GM12878 (cell line): ENCODE data around the gene PLCB4. TPM values are rescaled to one million over a fixed set of nuclear protein-coding genes. Genes with fewer than 3 reads are reported as not detected.

Source experiments
- ATAC-seq: fragments of 200-7000 bp; cut with Tn5 transposase; 3 replicates; pipeline ENCODE4 v1.9.1; 2020; ENCODE audit warnings: mild to moderate bottlenecking, moderate library complexity
- BruUV-seq: library from RNA; stranded (reverse); fragments of 400-500 nt; replicated peaks from 2 replicates; lab custom pipeline; 2021; lab: Mats Ljungman, UMichigan
- CTCF ChIA-PET: fragments of 300-600 bp; sonication (Branson Sonifier 250); formaldehyde crosslinking; extraction: SDS; loops from one replicate; lab custom pipeline; 2021; ENCODE audit warnings: inconsistent platforms; lab: Yijun Ruan, JAX
- POLR2A ChIA-PET: fragments of 350-600 bp; formaldehyde crosslinking; extraction: SDS; loops from one replicate; lab custom pipeline; 2021; ENCODE audit warnings: inconsistent platforms; lab: Charles Lee
- RAD21 ChIA-PET: fragments of 300-600 bp; sonication (Branson Sonifier 250); formaldehyde crosslinking; loops from one replicate; lab custom pipeline; 2023; ENCODE audit warnings: antibody characterized with exemption; ENCODE audit not compliant: unreplicated experiment; lab: Charles Lee
- SMC1A ChIA-PET: fragments of 300-600 bp; sonication (Branson Sonifier 250); formaldehyde crosslinking; loops from one replicate; lab custom pipeline; 2023; ENCODE audit not compliant: unreplicated experiment, uncharacterized antibody; lab: Charles Lee
- DNase-seq: peaks from one replicate; pipeline ENCODE4 v3.0.0-alpha.2; 2011; ENCODE audit warnings: low read depth, low spot score
- FAIRE-seq: peaks from 3 replicates; lab custom pipeline; 2011; peaks lifted over from hg19 to GRCh38; lab: Jason Lieb, UNC
- H2AFZ ChIP-seq: 2 replicates; pipeline ENCODE4 v1.6.0; 2011; ENCODE audit warnings: low read depth, low read length, control low read depth; ENCODE audit not compliant: control insufficient read depth
- H3K27ac ChIP-seq: 2 replicates; pipeline ENCODE4 v1.5.1; 2011; ENCODE audit warnings: control low read depth; ENCODE audit not compliant: control insufficient read depth, insufficient read depth
- H3K27me3 ChIP-seq, 2 experiments: replicated peaks in 1 of 2; 2 replicates each; pipeline versions ENCODE4 v1.6.0 to v1.6.1; 2011; ENCODE audit warnings: low read length in 1 of 2; ENCODE audit not compliant: control insufficient read depth in 2 of 2, insufficient read depth in 2 of 2
- H3K36me3 ChIP-seq, 2 experiments: 2 replicates each; pipeline ENCODE4 v1.5.1; 2011; ENCODE audit warnings: low read length in 1 of 2; ENCODE audit not compliant: control insufficient read depth in 2 of 2, insufficient read depth in 2 of 2
- H3K4me1 ChIP-seq: 2 replicates; pipeline ENCODE4 v1.6.1; 2011; ENCODE audit warnings: mild to moderate bottlenecking, low read length, moderate library complexity, mixed read lengths; ENCODE audit not compliant: control insufficient read depth, insufficient read depth
- H3K4me2 ChIP-seq: 2 replicates; pipeline ENCODE4 v1.6.0; 2011; ENCODE audit warnings: control low read depth; ENCODE audit not compliant: control insufficient read depth, insufficient read depth
- H3K4me3 ChIP-seq: fragments of 200-600 bp; sonication (generic); 2 replicates; pipeline ENCODE4 v1.5.1; 2016
- H3K79me2 ChIP-seq: 2 replicates; pipeline ENCODE4 v1.6.0; 2011; ENCODE audit warnings: low read length; ENCODE audit not compliant: control insufficient read depth, insufficient read depth
- H3K9ac ChIP-seq: 2 replicates; pipeline ENCODE4 v1.8.0; 2011; ENCODE audit warnings: low read length, control low read depth, mixed read lengths; ENCODE audit not compliant: control insufficient read depth, insufficient read depth
- H3K9me3 ChIP-seq: replicated peaks from 3 replicates; pipeline ENCODE4 v1.5.1; 2011; ENCODE audit warnings: mild to moderate bottlenecking, low read length; ENCODE audit not compliant: control insufficient read depth, insufficient read depth
- H4K20me1 ChIP-seq: 2 replicates; pipeline ENCODE4 v1.6.0; 2011; ENCODE audit not compliant: control insufficient read depth, insufficient read depth
- CREM ChIP-seq: IDR thresholded peaks from 2 replicates; pipeline ENCODE4 v1.6.1; 2014; ENCODE audit warnings: antibody characterized with exemption, low read depth
- IKZF2 ChIP-seq, 2 experiments: fragments of 450-650 bp; IDR thresholded peaks; 2 replicates each; pipeline ENCODE4 v1.6.1; 2017; ENCODE audit warnings: mild to moderate bottlenecking in 2 of 2, moderate library complexity in 2 of 2
- LARP7 ChIP-seq: fragments of 450-650 bp; IDR thresholded peaks from 2 replicates; pipeline ENCODE4 v1.6.1; 2017; ENCODE audit warnings: mild to moderate bottlenecking
- MEF2B ChIP-seq: fragments of 450-650 bp; IDR thresholded peaks from 2 replicates; pipeline ENCODE4 v1.6.1; 2018; ENCODE audit warnings: mild to moderate bottlenecking, moderate library complexity; ENCODE audit not compliant: partially characterized antibody, poor library complexity, severe bottlenecking
- RCOR1 ChIP-seq: conservative IDR thresholded peaks from 2 replicates; pipeline ENCODE4 v1.6.1; 2012; ENCODE audit warnings: low read depth, low read length, improper control_type of control experiment
- SKIL ChIP-seq: fragments of 450-650 bp; IDR thresholded peaks from 2 replicates; pipeline ENCODE4 v1.6.1; 2017; ENCODE audit warnings: mild to moderate bottlenecking, low read depth, inconsistent platforms; ENCODE audit not compliant: poor library complexity, severe bottlenecking
- SMARCA5 ChIP-seq: fragments of 450-650 bp; IDR thresholded peaks from 2 replicates; pipeline ENCODE4 v1.6.1; 2017; ENCODE audit warnings: mild to moderate bottlenecking
- STAT1 ChIP-seq: fragments of 450-650 bp; conservative IDR thresholded peaks from 2 replicates; pipeline ENCODE4 v1.6.1; 2014; ENCODE audit warnings: antibody characterized with exemption, mild to moderate bottlenecking
- WRNIP1 ChIP-seq: IDR thresholded peaks from 2 replicates; pipeline ENCODE4 v1.6.1; 2011; ENCODE audit warnings: low read depth, low read length, improper control_type of control experiment, borderline replicate concordance
- WGBS: methylation state at CpG from one replicate; pipeline ENCODE4 v1.1.6; 2016; ENCODE audit warnings: low lambda C conversion rate; ENCODE audit not compliant: insufficient replicate concordance, insufficient coverage; ENCODE audit errors: missing lambda C conversion rate; 5-methylcytosine and 5-hydroxymethylcytosine counted together
- in situ Hi-C: fragments of 300-500 bp; cut with MboI; formaldehyde crosslinking; loops from 9 replicates; pipeline ENCODE4 v1.14.3; 2018; ENCODE audit warnings: mixed read lengths
- intact Hi-C: fragments of 100-400 bp; cut with micrococcal nuclease; formaldehyde crosslinking; loops from one replicate; pipeline ENCODE4 v1.14.2; 2022; ENCODE audit not compliant: unreplicated experiment
- polyA plus RNA-seq, 11 experiments: library from polyadenylated mRNA; depleted of rRNA in 4 of 11; unstranded in 6 of 11; stranded (reverse) in 5 of 11; fragments of >200 nt; fragmentation: Nextera tagmentation in 4 of 11; fragmentation: Illumina TruSeq in 1 of 11; extraction: Ambion mirVana in 4 of 11; extraction: Trizol in 1 of 11; gene quantifications; 1 replicate in 1 of 11; 2 replicates in 10 of 11; pipeline versions ENCODE4 v1.2.1 to v1.2.3, GENCODE V29; 2011 to 2016; ENCODE audit warnings: inconsistent platforms in 2 of 11, missing spikeins in 2 of 11, low read depth in 1 of 11
- total RNA-seq, 4 experiments: library from RNA; depleted of rRNA in 3 of 4; stranded (reverse); fragments of >200 nt in 3 of 4; fragmentation: Illumina TruSeq in 1 of 4; extraction: Trizol in 1 of 4; gene quantifications; 2 replicates each; pipeline versions ENCODE4 v1.2.1 to v1.2.3, GENCODE V29; 2013 to 2021
- TF ChIP-seq, protein P1 (sequence below): IDR thresholded peaks from 2 replicates; pipeline ENCODE4 v1.6.1; 2012; ENCODE audit warnings: low read depth, low read length, improper control_type of control experiment

Gene PLCB4
- total and polyA plus RNA-seq, 10 of the 15 experiments (the other 5 are each of a cell fraction or from before 2014, with no cell fraction given), result not detected

DNA sequence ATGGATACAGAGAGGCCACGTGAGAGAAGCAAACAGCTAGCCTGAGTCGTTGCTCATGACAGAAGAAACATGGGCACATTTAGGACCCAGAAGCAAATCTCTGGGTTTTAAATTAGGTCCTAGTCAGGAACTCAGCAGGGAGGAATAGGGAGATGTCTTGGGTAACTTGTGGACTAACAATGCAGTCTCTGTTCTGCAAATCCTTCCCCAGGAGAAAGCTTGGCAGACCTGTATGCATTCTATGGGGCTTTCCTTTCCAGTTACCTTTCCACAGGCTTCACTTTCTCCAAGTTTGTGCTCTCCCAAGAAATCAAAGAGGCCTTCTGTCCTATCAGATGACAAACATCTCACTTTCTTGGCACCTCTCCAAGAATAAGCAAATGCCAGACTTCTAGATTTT, 47.2 kb upstream of the PLCB4 start (continued):
- no peak for TF ChIP-seq SKIL
- no peak for TF ChIP-seq STAT1
- TF ChIP-seq, protein P1, sequence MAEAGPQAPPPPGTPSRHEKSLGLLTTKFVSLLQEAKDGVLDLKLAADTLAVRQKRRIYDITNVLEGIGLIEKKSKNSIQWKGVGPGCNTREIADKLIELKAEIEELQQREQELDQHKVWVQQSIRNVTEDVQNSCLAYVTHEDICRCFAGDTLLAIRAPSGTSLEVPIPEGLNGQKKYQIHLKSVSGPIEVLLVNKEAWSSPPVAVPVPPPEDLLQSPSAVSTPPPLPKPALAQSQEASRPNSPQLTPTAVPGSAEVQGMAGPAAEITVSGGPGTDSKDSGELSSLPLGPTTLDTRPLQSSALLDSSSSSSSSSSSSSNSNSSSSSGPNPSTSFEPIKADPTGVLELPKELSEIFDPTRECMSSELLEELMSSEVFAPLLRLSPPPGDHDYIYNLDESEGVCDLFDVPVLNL, result no peak
- no peak for TF ChIP-seq LARP7
- no peak for TF ChIP-seq IKZF2 (IDR thresholded peaks at IDR 0.05)
- TF ChIP-seq CREM, result no peak
- TF ChIP-seq WRNIP1, result no peak
- no peak for TF ChIP-seq RCOR1
- no peak for TF ChIP-seq SMARCA5
- TF ChIP-seq MEF2B, result no peak

- no peak for DNase-seq
- TF ChIP-seq CREM, result no peak
- TF ChIP-seq, all 136 proteins: peak for 0
- no peaks in the 10 kb centered on the region for H3K9me3 ChIP-seq
- no peak overlapping the region for H3K9ac ChIP-seq
- H3K4me1 ChIP-seq, result no peaks in the 10 kb centered on the region
- ChIA-PET POLR2A (no interaction called here), SMC1A (no interaction called here), RAD21 (no interaction called here), CTCF (no interaction called here)
- no peak for FAIRE-seq
- H4K20me1 ChIP-seq, result no peaks in the 10 kb centered on the region
- intact Hi-C loops, result no loop called here
- no peak overlapping the region for H3K27ac ChIP-seq
- H3K27me3 ChIP-seq, result no peaks in the 10 kb centered on the region
- H2AFZ ChIP-seq, result no peak overlapping the region
- BruUV-seq, result no TSS peak
- H3K4me2 ChIP-seq, result no peak overlapping the region
- in situ Hi-C loops, result loop anchor here (5.0 kb wide), 1 partner anchor 50 kb away; no protein-coding TSS in a partner anchor
- no peaks in the 10 kb centered on the region for H3K79me2 ChIP-seq
- no peak overlapping the region for H3K4me3 ChIP-seq
- no peaks in the 10 kb centered on the region for H3K36me3 ChIP-seq
- 44% methylated on average over 2 of the region's 2 CpGs for WGBS
- no peak for ATAC-seq
These were observed 46.5 kb upstream of the PLCB4 start for GRCh38 chr20:9022376-9022775.
